Measurements from ENCODE around the gene RAB9B.

The RAB9B gene

GRCh38 chrX:103783971-103784370 lies 48.1 kb downstream of the RAB9B start:
- no peak for DNase-seq (ENCODE audit: low spot score)
- ChIA-PET CTCF (interaction anchor here (0.5 kb wide), 1 partner anchor 76 kb away, joined by 4 read pairs; no protein-coding TSS in a partner anchor), POLR2A (ENCODE audit: low non-redundant PET) (no interaction called here)
- no peak overlapping the region for H3K27ac ChIP-seq
- no peak for TF ChIP-seq CTCF (conservative IDR thresholded peaks at IDR 0.05; ENCODE audit: low read depth)

- ChIA-PET CTCF (no interaction called here), POLR2A (ENCODE audit: low non-redundant PET) (no interaction called here)
- DNase-seq (ENCODE audit: low spot score) = no peak
- no peak for TF ChIP-seq CTCF (conservative IDR thresholded peaks at IDR 0.05; ENCODE audit: low read depth)
- H3K27ac ChIP-seq = no peak overlapping the region
These were observed 48.9 kb downstream of the RAB9B start for GRCh38 chrX:103783196-103783595.

GRCh38 chrX:103782640-103783039 lies 49.4 kb downstream of the RAB9B start:
- TF ChIP-seq CTCF (conservative IDR thresholded peaks at IDR 0.05; ENCODE audit: low read depth) = no peak
- ChIA-PET POLR2A (ENCODE audit: low non-redundant PET) (no interaction called here), CTCF (no interaction called here)
- no peak overlapping the region for H3K27ac ChIP-seq
- no peak for DNase-seq (ENCODE audit: low spot score)

- CTCF ChIA-PET = interaction anchor here (0.7 kb wide), 1 partner anchor 57 kb away, joined by 3 read pairs; no protein-coding TSS in a partner anchor
- POLR2A ChIA-PET (ENCODE audit: low non-redundant PET) = no interaction called here
- DNase-seq (ENCODE audit: low spot score) = no peak
- H3K27ac ChIP-seq = no peak overlapping the region
- TF ChIP-seq CTCF (conservative IDR thresholded peaks at IDR 0.05; ENCODE audit: low read depth) = no peak
These were observed 50.4 kb downstream of the RAB9B start for GRCh38 chrX:103781706-103782105.

- POLR2A ChIA-PET (ENCODE audit: low non-redundant PET) = no interaction called here
- CTCF ChIA-PET = no interaction called here
- no peak for DNase-seq (ENCODE audit: low spot score)
- no peak overlapping the region for H3K27ac ChIP-seq
- no peak for TF ChIP-seq CTCF (conservative IDR thresholded peaks at IDR 0.05; ENCODE audit: low read depth)
These were observed 51.0 kb downstream of the RAB9B start for GRCh38 chrX:103781062-103781402.

- ChIA-PET POLR2A (ENCODE audit: low non-redundant PET) (interaction anchor here (0.6 kb wide), 1 partner anchor 70 kb away, joined by 3 read pairs; the partner anchor contains the start of gene TMEM31), CTCF (no interaction called here)
- H3K27ac ChIP-seq = no peak overlapping the region
- DNase-seq (ENCODE audit: low spot score) = no peak
- TF ChIP-seq CTCF (conservative IDR thresholded peaks at IDR 0.05; ENCODE audit: low read depth) = no peak
These were observed 51.6 kb downstream of the RAB9B start for GRCh38 chrX:103780336-103781061.

Data from RWPE1 (cell line).